ENCODE results near the gene CFAP45. TPM values are rescaled to one million over a fixed set of nuclear protein-coding genes. Genes with fewer than 3 reads are reported as not detected.

The CFAP45 gene
- polyA plus RNA-seq, 3 donors, result 0.12 to 1.0 TPM; not detected in 1

DNA sequence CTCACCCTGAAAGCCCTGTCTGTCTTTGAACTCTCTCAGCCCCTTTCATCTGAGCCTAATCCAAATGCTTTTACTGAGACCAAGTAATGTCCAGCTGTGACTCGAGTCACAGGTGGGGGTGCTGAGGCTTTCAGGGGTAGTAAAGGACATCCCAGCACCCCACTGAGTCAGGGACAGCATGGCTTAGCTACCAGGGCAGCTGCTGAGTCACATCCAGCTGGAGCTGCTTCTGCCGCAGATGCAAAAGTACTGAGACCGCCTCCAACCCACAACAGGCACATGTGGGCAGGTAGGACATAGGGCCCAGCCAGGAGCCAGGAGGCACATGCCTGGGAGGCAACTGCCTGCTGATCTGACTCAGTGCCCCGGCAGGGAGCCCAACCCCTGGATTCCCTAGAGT lies 30.8 kb downstream of the CFAP45 start:
- Mint-ChIP-seq H3K27ac (peak overlapping the region in 1 of 7 donors; percentile 28), H3K36me3 (no peaks in the 10 kb centered on the region)

DNA sequence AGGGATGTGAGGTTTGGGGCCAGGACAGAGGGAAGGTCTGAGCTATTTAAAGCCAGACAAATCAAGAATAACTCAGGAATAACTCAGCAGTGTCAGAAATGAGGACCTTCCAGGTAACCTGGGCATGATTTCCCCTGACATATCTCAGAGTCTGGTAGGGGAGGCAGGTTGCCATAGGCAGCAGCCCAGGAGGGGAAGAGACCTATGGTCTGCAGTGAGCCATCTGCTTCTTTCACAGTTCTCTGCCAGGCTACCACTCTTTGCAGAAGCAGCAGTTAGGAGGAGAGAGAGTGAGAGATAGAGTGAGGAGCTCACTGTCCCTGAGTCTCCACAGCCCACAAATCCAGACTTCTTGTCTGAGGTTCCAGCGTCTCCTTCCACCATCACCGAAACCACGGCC lies 31.2 kb downstream of the CFAP45 start:
- Histone ChIP-seq H2AFZ (ENCODE audit: insufficient read depth, low read depth, low read length, poor library complexity, severe bottlenecking) (no peak overlapping the region), H3K27me3 (ENCODE audit: control insufficient read depth in 2 of 2, insufficient read depth in 2 of 2, low read length in 2 of 2) (no peaks in the 10 kb centered on the region), H3K4me1 (ENCODE audit: control insufficient read depth in 1 of 2, insufficient read depth in 2 of 2, low read length in 2 of 2) (peaks cover 20 to 22% of the 10 kb centered on the region in 2 donors), H3K36me3 (replicated peaks in 1 of 2; ENCODE audit: control insufficient read depth in 1 of 2, insufficient read depth in 2 of 2, low read length in 2 of 2) (no peaks in the 10 kb centered on the region), H3K4me2 (replicated peaks; ENCODE audit: extremely low read depth, low read length, poor library complexity, severe bottlenecking) (no peak overlapping the region), H3K27ac (ENCODE audit: low read depth in 1 of 2, low read length in 2 of 2) (no peak overlapping the region), H3K79me2 (ENCODE audit: insufficient read depth, low read length) (no peaks in the 10 kb centered on the region), H3K9ac (ENCODE audit: insufficient read depth, low read length, poor library complexity, severe bottlenecking) (no peak overlapping the region), H4K20me1 (ENCODE audit: insufficient read depth, low read length) (no peaks in the 10 kb centered on the region), H3K9me3 (replicated peaks in 1 of 2; ENCODE audit: control insufficient read depth in 1 of 2, insufficient read depth in 1 of 2, low read length in 2 of 2) (no peaks in the 10 kb centered on the region), H3K4me3 (replicated peaks in 1 of 3; ENCODE audit: low read depth in 2 of 3, low read length in 3 of 3) (no peak overlapping the region)
- Mint-ChIP-seq H3K4me1 (peaks cover 20% of the 10 kb centered on the region), H3K4me3 (no peak overlapping the region), H3K36me3 (no peaks in the 10 kb centered on the region), H3K27me3 (ENCODE audit: low read depth in 3 of 3) (peaks cover 8 to 14% (median 11%) of the 10 kb centered on the region in 3 donors), H3K9me3 (no peaks in the 10 kb centered on the region), H3K27ac (no peak overlapping the region)
- no peak for DNase-seq
- WGBS (ENCODE audit: insufficient coverage), result no CpG with 5 or more reads among the region's 3 CpGs
- intact Hi-C loops (cut with micrococcal nuclease), result no loop called here
- TF ChIP-seq, protein P1, sequence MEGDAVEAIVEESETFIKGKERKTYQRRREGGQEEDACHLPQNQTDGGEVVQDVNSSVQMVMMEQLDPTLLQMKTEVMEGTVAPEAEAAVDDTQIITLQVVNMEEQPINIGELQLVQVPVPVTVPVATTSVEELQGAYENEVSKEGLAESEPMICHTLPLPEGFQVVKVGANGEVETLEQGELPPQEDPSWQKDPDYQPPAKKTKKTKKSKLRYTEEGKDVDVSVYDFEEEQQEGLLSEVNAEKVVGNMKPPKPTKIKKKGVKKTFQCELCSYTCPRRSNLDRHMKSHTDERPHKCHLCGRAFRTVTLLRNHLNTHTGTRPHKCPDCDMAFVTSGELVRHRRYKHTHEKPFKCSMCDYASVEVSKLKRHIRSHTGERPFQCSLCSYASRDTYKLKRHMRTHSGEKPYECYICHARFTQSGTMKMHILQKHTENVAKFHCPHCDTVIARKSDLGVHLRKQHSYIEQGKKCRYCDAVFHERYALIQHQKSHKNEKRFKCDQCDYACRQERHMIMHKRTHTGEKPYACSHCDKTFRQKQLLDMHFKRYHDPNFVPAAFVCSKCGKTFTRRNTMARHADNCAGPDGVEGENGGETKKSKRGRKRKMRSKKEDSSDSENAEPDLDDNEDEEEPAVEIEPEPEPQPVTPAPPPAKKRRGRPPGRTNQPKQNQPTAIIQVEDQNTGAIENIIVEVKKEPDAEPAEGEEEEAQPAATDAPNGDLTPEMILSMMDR (IDR thresholded peaks at IDR 0.05), result no peak

More for the DNA sequence above, 30.8 kb downstream of the CFAP45 start:
- TF ChIP-seq, protein P1 (IDR thresholded peaks at IDR 0.05), result no peak
- no peak overlapping the region for H3K4me3 Mint-ChIP-seq
- 18% methylated on average over 3 of the region's 4 CpGs for WGBS (ENCODE audit: insufficient coverage)
- H2AFZ ChIP-seq (ENCODE audit: insufficient read depth, low read depth, low read length, poor library complexity, severe bottlenecking), result no peak overlapping the region
- peaks cover 10 to 14% (median 11%) of the 10 kb centered on the region in 3 donors for H3K27me3 Mint-ChIP-seq (ENCODE audit: low read depth in 3 of 3)
- no peak overlapping the region for H3K4me3 ChIP-seq (replicated peaks in 1 of 3; ENCODE audit: low read depth in 2 of 3, low read length in 3 of 3)
- H3K27ac ChIP-seq (ENCODE audit: low read depth in 1 of 2, low read length in 2 of 2), result no peak overlapping the region
- intact Hi-C loops (cut with micrococcal nuclease), result no loop called here
- peak in 2 of 3 donors; percentile 29 to 65 for DNase-seq
- H3K4me1 ChIP-seq (ENCODE audit: control insufficient read depth in 1 of 2, insufficient read depth in 2 of 2, low read length in 2 of 2), result peaks cover 21 to 22% of the 10 kb centered on the region in 2 donors
- H3K9me3 ChIP-seq (replicated peaks in 1 of 2; ENCODE audit: control insufficient read depth in 1 of 2, insufficient read depth in 1 of 2, low read length in 2 of 2), result no peaks in the 10 kb centered on the region
- no peaks in the 10 kb centered on the region for H3K27me3 ChIP-seq (ENCODE audit: control insufficient read depth in 2 of 2, insufficient read depth in 2 of 2, low read length in 2 of 2)
- no peaks in the 10 kb centered on the region for H4K20me1 ChIP-seq (ENCODE audit: insufficient read depth, low read length)
- no peak overlapping the region for H3K4me2 ChIP-seq (replicated peaks; ENCODE audit: extremely low read depth, low read length, poor library complexity, severe bottlenecking)
- no peaks in the 10 kb centered on the region for H3K36me3 ChIP-seq (replicated peaks in 1 of 2; ENCODE audit: control insufficient read depth in 1 of 2, insufficient read depth in 2 of 2, low read length in 2 of 2)
- H3K9ac ChIP-seq (ENCODE audit: insufficient read depth, low read length, poor library complexity, severe bottlenecking), result no peak overlapping the region
- no peaks in the 10 kb centered on the region for H3K9me3 Mint-ChIP-seq
- peaks cover 23% of the 10 kb centered on the region for H3K4me1 Mint-ChIP-seq
- no peaks in the 10 kb centered on the region for H3K79me2 ChIP-seq (ENCODE audit: insufficient read depth, low read length)

Data from CD14-positive monocyte (primary cell).